HG03066 (cell line): ENCODE results near the gene SLC25A33.
"Not testable (repeated sequence)": the region's sequence is repeated elsewhere in the genome, so short reads cannot be mapped to it uniquely, and the experiment has no call there.

Experiments used
- ATAC-seq: cut with Tn5 transposase; IDR thresholded peaks from one replicate; pipeline ENCODE4 v1.9.1; 2021; ENCODE audit warnings: low read depth; ENCODE audit not compliant: unreplicated experiment

The SLC25A33 gene, protein sequence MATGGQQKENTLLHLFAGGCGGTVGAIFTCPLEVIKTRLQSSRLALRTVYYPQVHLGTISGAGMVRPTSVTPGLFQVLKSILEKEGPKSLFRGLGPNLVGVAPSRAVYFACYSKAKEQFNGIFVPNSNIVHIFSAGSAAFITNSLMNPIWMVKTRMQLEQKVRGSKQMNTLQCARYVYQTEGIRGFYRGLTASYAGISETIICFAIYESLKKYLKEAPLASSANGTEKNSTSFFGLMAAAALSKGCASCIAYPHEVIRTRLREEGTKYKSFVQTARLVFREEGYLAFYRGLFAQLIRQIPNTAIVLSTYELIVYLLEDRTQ

DNA sequence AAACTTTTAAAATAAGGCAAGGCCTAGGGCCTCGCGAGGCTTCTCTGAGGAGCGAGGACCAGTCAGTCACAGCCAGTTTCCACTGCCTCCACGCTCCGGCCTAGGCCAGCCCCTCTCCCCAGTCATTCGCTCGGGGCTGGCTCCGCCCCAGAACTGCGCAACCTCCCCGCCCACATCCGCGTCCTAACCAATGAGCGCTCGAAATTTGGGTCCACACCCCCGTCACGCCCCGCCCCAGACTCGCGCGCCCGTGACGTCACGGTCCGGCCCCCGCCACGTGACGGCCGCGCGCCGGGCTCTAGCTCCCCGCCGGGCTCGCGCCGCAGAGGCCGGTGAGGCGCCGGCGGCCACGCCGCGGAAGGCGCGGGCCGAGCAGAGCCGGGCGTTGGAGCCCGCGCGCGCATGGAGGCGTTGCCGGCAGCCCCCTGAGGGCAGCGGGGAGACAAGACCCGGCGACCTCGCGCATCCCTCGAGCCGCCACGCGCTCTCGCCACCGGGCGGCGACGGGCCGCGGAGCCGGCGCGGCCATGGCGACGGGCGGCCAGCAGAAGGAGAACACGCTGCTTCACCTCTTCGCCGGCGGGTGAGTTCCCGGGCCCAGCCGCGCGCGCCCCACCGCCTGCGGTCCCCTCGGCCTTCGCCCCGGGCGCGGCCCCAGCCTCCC, at the start of gene SLC25A33:
Gene SLC25A33 (plus strand): TSS at position 301 of the 664 bp plus-strand sequence. CDS start 227 bp downstream, at position 528.
- ATAC-seq, result peak; percentile 90

- ATAC-seq, result no peak
These were observed 48.5 kb upstream of the SLC25A33 start for GRCh38 chr1:9490605-9491339.

DNA sequence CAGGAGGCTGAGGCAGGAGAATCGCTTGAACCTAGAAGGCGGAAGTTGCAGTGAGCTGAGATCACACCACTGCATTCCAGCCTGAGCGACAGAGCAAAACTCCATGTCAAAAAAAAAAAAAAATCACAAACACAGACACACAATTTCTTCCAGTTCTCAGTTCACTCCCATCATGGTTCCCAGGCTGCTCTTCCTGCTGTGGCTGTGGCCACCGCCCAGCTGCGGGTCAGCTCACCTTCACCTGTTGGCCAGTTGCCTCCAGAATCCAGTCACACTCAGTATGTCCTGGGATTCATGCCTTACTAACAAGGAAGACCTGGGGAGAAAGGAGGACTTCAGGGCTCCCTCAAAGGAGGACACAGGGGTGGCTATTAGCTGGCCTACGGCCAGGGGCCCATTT, 45.9 kb upstream of the SLC25A33 start:
- ATAC-seq, result no peak

DNA sequence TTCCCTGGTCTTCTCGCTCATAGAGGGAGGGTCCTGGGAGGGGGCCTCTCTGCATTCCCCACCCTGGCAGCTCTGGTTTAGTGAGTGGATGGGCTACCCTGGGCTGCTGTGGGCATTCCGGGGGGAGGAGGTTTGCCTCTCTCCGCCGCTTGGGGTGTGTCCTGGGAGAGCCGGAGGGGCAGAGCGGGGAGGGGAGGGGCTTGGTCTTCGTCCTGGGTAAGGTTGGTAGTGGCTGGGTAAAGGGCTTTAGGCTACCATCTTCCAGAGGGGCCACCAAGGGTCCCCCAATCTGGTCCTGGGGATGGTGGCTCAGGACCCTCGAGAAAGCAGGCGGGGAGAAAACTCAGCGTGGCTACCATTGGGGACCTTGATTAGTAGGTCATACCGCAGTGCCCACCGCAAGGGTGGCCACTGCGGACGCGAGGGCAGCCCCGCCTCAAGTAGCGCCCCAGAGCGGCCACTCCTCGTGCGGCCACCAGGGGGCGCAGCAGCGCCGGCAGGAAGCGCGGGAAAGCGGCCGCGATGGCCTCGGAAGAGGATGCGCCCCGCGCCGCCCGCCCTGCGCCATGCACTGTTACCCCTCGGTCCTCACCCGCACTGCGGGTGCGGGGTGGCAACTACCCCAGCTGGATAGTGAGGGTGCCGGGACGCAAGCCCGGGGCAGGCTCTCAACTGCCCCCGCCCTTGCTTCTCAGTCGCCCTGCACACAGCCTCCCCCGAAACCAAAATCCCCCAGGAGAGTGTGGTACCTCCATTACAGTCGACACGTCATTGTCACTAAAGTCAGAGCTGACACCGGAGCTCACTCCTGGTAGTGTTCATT, 44.1 kb upstream of the SLC25A33 start:
- ATAC-seq, result no peak

- no peak for ATAC-seq
These were observed 43.4 kb upstream of the SLC25A33 start for GRCh38 chr1:9495854-9496374.

GRCh38 chr1:9500756-9501754, 38.2 kb upstream of the SLC25A33 start:
- ATAC-seq, result no peak

GRCh38 chr1:9503001-9503675, 36.1 kb upstream of the SLC25A33 start:
- ATAC-seq, result no peak

DNA sequence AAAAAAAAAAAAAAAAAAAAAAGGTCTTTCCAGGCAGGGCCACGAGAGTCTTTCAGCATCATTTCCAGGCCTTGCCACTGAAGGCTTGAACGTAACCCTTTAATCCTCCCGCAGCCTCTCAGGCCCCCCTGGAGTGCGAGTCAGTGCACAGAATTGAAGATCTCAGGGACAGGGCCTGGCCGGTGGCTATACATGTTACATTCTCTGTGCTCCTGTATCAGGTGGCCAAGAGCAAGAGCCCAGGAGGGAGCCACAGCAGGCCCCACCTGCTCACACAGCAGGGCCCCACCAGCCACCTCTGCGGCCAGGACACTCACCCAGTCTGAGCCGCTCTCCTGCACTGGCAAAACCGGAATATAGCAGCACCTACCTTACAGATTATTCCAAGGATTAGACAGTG, 34.1 kb upstream of the SLC25A33 start:
- no peak for ATAC-seq

DNA sequence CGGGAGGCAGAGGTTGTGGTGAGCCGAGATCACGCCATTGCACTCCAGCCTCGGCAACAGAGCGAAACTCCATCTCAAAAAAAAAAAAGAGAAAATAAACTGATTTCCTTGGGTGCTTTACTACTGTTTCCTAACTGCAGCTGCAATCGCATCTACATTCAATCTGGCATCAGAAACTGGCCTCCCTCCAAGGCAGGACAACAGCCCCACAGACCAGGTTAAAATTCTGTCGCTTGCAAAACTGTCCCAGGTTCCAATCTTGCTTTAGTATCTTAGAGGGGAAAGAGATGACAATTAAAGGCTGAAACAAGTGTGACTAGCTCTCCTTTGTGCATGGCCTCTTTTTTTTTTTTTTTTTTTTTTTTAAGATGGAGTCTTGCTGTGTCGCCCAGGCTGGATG, 32.4 kb upstream of the SLC25A33 start:
- ATAC-seq, result no peak

DNA sequence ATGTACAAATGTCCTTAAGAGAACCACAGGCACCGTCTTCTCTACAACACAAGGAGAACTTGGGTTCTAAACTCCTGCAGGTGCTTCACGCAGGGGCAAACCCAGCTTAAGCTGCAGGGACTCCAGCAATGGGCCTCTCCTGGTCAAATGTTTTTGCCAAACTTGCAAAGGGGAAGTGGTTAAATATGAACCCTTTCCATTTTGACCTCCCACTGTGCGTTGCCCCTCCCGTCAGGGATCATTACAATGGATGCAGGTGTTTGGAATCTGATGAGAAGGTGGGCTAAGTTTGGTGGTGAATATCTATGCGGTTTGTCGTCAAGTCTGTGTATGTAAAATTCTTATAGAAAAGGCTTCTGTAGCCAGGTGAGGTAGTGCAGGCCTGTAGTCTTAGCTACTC, 29.1 kb upstream of the SLC25A33 start:
- no peak for ATAC-seq

DNA sequence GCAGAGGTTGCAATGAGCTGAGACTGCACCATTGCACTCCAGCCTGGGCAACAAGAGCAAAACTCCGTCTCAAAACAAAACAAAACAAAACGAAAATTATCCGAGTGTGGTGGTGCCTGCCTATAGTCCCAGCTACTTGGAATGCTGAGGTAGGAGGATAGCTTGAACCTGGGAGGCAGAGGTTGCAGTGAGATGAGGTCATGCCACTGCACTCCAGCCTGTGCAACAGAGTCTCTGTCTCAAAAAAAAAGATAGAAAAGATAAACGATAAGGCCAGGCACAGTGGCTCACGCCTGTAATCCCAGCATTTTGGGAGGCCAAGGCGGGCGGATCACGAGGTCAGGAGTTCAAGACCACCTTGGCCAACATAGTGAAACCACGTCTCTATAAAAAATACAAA, 23.7 kb upstream of the SLC25A33 start:
- ATAC-seq, result not testable (repeated sequence)

- no peak for ATAC-seq
These were observed 20.7 kb upstream of the SLC25A33 start for GRCh38 chr1:9518454-9518998.

- no peak for ATAC-seq
These were observed 18.9 kb upstream of the SLC25A33 start for GRCh38 chr1:9520411-9520810.

GRCh38 chr1:9529190-9529589, 10.1 kb upstream of the SLC25A33 start:
- no peak for ATAC-seq

DNA sequence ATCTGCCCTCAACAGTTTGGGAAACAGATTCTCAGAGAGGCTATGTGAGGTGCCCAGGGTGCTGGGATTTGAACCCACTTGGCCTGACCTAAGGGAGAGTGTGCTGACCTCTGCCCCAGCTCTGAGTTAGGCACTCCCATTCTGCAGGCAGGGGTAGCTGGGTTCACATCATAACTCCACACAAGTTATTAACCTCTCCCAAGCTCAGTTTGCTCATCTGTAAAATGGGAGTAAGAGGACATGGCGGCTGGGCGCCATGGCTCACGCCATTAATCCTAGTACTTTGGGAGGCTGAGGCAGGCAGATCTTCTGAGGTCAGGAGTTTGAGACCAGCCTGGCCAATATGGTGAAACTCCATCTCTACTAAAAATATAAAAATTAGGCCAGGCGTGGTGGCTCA, 8.9 kb upstream of the SLC25A33 start:
- no peak for ATAC-seq

- ATAC-seq, result no peak
These were observed 4.3 kb upstream of the SLC25A33 start for GRCh38 chr1:9534953-9535352.

- ATAC-seq, result no peak
These were observed 3.0 kb upstream of the SLC25A33 start for GRCh38 chr1:9536301-9536700.

DNA sequence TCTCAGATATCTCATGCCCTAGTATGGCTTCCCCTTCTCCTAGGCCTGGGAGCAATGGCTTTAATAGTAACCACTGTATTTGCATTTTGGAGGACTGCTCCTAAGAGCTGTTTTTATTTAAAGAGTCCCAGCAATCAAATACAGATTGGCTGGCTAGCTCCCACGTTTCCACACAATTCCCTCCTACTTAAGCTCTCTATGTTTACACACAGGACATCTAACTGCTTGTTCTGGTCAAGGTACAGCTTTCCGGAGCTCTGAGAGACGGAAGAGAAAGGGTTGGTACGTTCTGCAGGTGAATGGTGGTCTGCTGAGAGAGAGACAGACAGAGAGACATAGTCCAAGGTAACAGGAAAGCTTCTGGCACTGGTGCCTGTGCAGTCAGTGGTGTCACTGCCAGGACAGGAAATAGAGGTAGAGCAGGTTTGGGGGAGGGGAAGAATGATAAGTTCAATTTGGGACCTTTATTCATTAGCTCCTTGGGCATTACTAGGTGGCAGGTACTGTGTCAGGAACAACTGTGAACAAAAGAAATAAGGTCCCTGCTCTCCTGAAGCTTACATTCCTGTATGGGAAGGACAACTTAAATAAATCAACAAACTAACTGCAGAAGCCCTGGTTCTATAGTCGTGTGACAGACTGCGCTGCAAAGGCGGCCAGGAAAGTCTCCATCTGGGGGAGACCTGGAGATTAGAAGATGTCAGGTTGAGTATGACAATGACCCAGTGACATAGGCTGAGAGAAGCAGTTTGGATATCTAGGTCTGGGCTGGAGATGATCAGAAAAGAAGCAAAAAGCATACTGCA, 1.2 kb upstream of the SLC25A33 start:
- no peak for ATAC-seq
